B cell (primary cell): ENCODE results near the gene GDF2. TPM values are rescaled to one million over a fixed set of nuclear protein-coding genes. Genes with fewer than 3 reads are reported as not detected.

Experiments
- ATAC-seq: fragments of 200-7000 bp; cut with Tn5 transposase; one replicate; pipeline ENCODE4 v1.10.0; 2021; ENCODE audit warnings: low read depth, mild to moderate bottlenecking, moderate number of reproducible peaks, moderate library complexity
- CTCF ChIA-PET: fragments of 350-600 bp; sonication (Branson Sonifier 250); formaldehyde crosslinking; loops from one replicate; lab custom pipeline; 2021; ENCODE audit warnings: antibody characterized with exemption, inconsistent platforms; lab: Charles Lee
- POLR2A ChIA-PET: fragments of 350-600 bp; sonication (Branson Sonifier 250); formaldehyde crosslinking; loops from one replicate; lab custom pipeline; 2021; ENCODE audit warnings: antibody characterized with exemption; lab: Charles Lee
- DNase-seq: peaks from one replicate; pipeline ENCODE4 v3.0.0; 2013
- H2AFZ ChIP-seq: 2 replicates; pipeline ENCODE4 v1.6.1; 2012; ENCODE audit warnings: mild to moderate bottlenecking, low read depth, low read length; ENCODE audit not compliant: insufficient read depth, poor library complexity, severe bottlenecking
- H3K27ac ChIP-seq, 2 donors: 1 replicate in 1 of 2; 2 replicates in 1 of 2; pipeline ENCODE4 v1.5.1; 2012 to 2013; ENCODE audit warnings: low read length in 2 of 2, mild to moderate bottlenecking in 2 of 2, moderate library complexity in 1 of 2
- H3K27me3 ChIP-seq, 4 experiments: fragments of 200-600 bp in 1 of 4; sonication (generic) in 1 of 4; replicated peaks in 1 of 4; 1 replicate in 2 of 4; 2 replicates in 2 of 4; pipeline versions ENCODE4 v1.6.1 to v1.7.0; 2013 to 2016; ENCODE audit warnings: low read length in 3 of 4, mild to moderate bottlenecking in 2 of 4, mixed read lengths in 1 of 4, moderate library complexity in 1 of 4; ENCODE audit not compliant: insufficient read depth in 4 of 4, control insufficient read depth in 3 of 4; ENCODE audit errors: control extremely low read depth in 1 of 4
- H3K36me3 ChIP-seq, 2 experiments: replicated peaks in 1 of 2; 1 replicate in 1 of 2; 2 replicates in 1 of 2; pipeline versions ENCODE4 v1.6.1 to v1.7.1; 2013; ENCODE audit warnings: low read length in 1 of 2; ENCODE audit not compliant: insufficient read depth in 2 of 2, control insufficient read depth in 1 of 2; ENCODE audit errors: control extremely low read depth in 1 of 2, extremely low read depth in 1 of 2
- H3K4me1 ChIP-seq, 2 donors: fragments of 200-600 bp in 1 of 2; sonication (generic) in 1 of 2; 1 replicate in 1 of 2; 2 replicates in 1 of 2; pipeline versions ENCODE4 v1.5.1 to v1.6.1; 2013 to 2017; ENCODE audit warnings: low read length in 2 of 2; ENCODE audit not compliant: control insufficient read depth in 2 of 2, insufficient read depth in 2 of 2
- H3K4me2 ChIP-seq: replicated peaks from 2 replicates; pipeline ENCODE3; 2012; ENCODE audit warnings: mild to moderate bottlenecking, low read depth, low read length; ENCODE audit not compliant: poor library complexity, severe bottlenecking
- H3K4me3 ChIP-seq, 5 experiments: fragments of 200-600 bp in 1 of 5; sonication (generic) in 1 of 5; 1 replicate in 3 of 5; 2 replicates in 2 of 5; pipeline versions ENCODE4 v1.5.1 to v1.7.0; 2011 to 2016; ENCODE audit warnings: low read length in 4 of 5, mild to moderate bottlenecking in 4 of 5, low read depth in 2 of 5, control low read depth in 1 of 5, moderate library complexity in 1 of 5; ENCODE audit not compliant: insufficient read depth in 1 of 5; ENCODE audit errors: control extremely low read depth in 1 of 5, extremely low read depth in 1 of 5
- H3K79me2 ChIP-seq: fragments of 200-600 bp; sonication (generic); one replicate; pipeline ENCODE4 v1.6.0; 2016; ENCODE audit warnings: low read length; ENCODE audit not compliant: control insufficient read depth, insufficient read depth
- H3K9ac ChIP-seq: fragments of 200-600 bp; sonication (generic); 2 replicates; pipeline ENCODE4 v1.6.1; 2017; ENCODE audit warnings: mild to moderate bottlenecking, low read length, moderate library complexity
- H3K9me3 ChIP-seq, 3 donors: one replicate each; pipeline versions ENCODE4 v1.6.1 to v1.7.1; 2013; ENCODE audit warnings: low read length in 2 of 3; ENCODE audit not compliant: control insufficient read depth in 2 of 3, insufficient read depth in 1 of 3; ENCODE audit errors: control extremely low read depth in 1 of 3
- H4K20me1 ChIP-seq: 2 replicates; pipeline ENCODE4 v1.6.0; 2012; ENCODE audit warnings: mild to moderate bottlenecking, low read length; ENCODE audit not compliant: insufficient read depth, control insufficient read depth, poor library complexity, severe bottlenecking
- H3K27ac Mint-ChIP-seq: one replicate; pipeline ENCODE4 v1.8.0; 2021; ENCODE audit warnings: mixed read lengths
- H3K27me3 Mint-ChIP-seq: one replicate; pipeline ENCODE4 v1.8.0; 2021; ENCODE audit warnings: mixed read lengths
- H3K4me1 Mint-ChIP-seq: one replicate; pipeline ENCODE4 v1.8.0; 2021; ENCODE audit warnings: mixed read lengths
- H3K4me3 Mint-ChIP-seq: one replicate; pipeline ENCODE4 v1.8.0; 2021; ENCODE audit warnings: mixed read lengths
- H3K9me3 Mint-ChIP-seq: one replicate; pipeline ENCODE4 v1.8.0; 2022; ENCODE audit warnings: mixed read lengths; ENCODE audit not compliant: insufficient read depth
- CTCF ChIP-seq: fragments of 200-600 bp; IDR thresholded peaks from one replicate; pipeline ENCODE4 v1.8.0; 2022; ENCODE audit warnings: antibody characterized with exemption, mild to moderate bottlenecking
- EZH2 ChIP-seq: IDR thresholded peaks from 2 replicates; pipeline ENCODE4 v1.6.1; 2012; ENCODE audit warnings: borderline replicate concordance, low read depth, mild to moderate bottlenecking, moderate library complexity, low read length; ENCODE audit not compliant: insufficient read depth, poor library complexity, severe bottlenecking
- WGBS: methylation state at CpG from one replicate; pipeline ENCODE4 v1.1.5; 2013; ENCODE audit warnings: missing lambda C conversion rate; ENCODE audit not compliant: insufficient coverage; 5-methylcytosine and 5-hydroxymethylcytosine counted together
- intact Hi-C: fragments of 100-400 bp; cut with micrococcal nuclease; formaldehyde crosslinking; loops from one replicate; pipeline ENCODE4 v1.10.0; 2022
- polyA plus RNA-seq: library from polyadenylated mRNA; depleted of rRNA; stranded (reverse); fragments of >200 nt; gene quantifications from 2 replicates; pipeline ENCODE4 v1.2.3, GENCODE V29; 2012
- total RNA-seq, 2 donors: library from RNA; stranded (reverse); fragments of 120-200 nt in 1 of 2; gene quantifications; 1 replicate in 1 of 2; 2 replicates in 1 of 2; pipeline versions ENCODE4 v1.2.3 to v1.2.4, GENCODE V29; 2013 to 2022

Gene GDF2
- total and polyA plus RNA-seq, 2 donors (not counting 1 experiment from before 2014, with no cell fraction given), result not detected

- H3K79me2 ChIP-seq, result no peaks in the 10 kb centered on the region
- H3K9ac ChIP-seq, result no peak overlapping the region
- POLR2A ChIA-PET, result no interaction called here
- peaks cover 7 to 13% of the 10 kb centered on the region in 2 donors for H3K4me1 ChIP-seq
- TF ChIP-seq EZH2, result no peak
- TF ChIP-seq CTCF, result no peak
- H3K4me3 ChIP-seq, result no peak overlapping the region
- peaks cover 15% of the 10 kb centered on the region for H3K4me1 Mint-ChIP-seq
- no peaks in the 10 kb centered on the region for H3K27me3 ChIP-seq
- H3K36me3 ChIP-seq, result no peaks in the 10 kb centered on the region
- WGBS, result 74% methylated on average over 8 of the region's 9 CpGs
- ATAC-seq (no peak), DNase-seq (no peak)
- no peaks in the 10 kb centered on the region for H3K27me3 Mint-ChIP-seq
- no peak overlapping the region for H3K27ac Mint-ChIP-seq
- intact Hi-C loops, result no loop called here
- no peak overlapping the region for H3K4me2 ChIP-seq
- no peaks in the 10 kb centered on the region for H3K9me3 ChIP-seq
- H3K9me3 Mint-ChIP-seq, result no peaks in the 10 kb centered on the region
- no peak overlapping the region for H3K27ac ChIP-seq
- CTCF ChIA-PET, result no interaction called here
- no peak overlapping the region for H3K4me3 Mint-ChIP-seq
- H2AFZ ChIP-seq, result no peak overlapping the region
- H4K20me1 ChIP-seq, result no peaks in the 10 kb centered on the region
These were observed 33.2 kb upstream of the GDF2 start for GRCh38 chr10:47288916-47289495.

- H3K27me3 ChIP-seq, result no peaks in the 10 kb centered on the region
- TF ChIP-seq CTCF (no peak), EZH2 (no peak)
- intact Hi-C loops, result no loop called here
- H4K20me1 ChIP-seq, result no peaks in the 10 kb centered on the region
- H3K9me3 Mint-ChIP-seq, result no peaks in the 10 kb centered on the region
- H3K4me2 ChIP-seq, result no peak overlapping the region
- H3K9ac ChIP-seq, result no peak overlapping the region
- no peak for DNase-seq
- peaks cover 7 to 13% of the 10 kb centered on the region in 2 donors for H3K4me1 ChIP-seq
- H3K27me3 Mint-ChIP-seq, result no peaks in the 10 kb centered on the region
- ATAC-seq, result no peak
- H3K9me3 ChIP-seq, result no peaks in the 10 kb centered on the region
- ChIA-PET POLR2A (no interaction called here), CTCF (no interaction called here)
- no peak overlapping the region for H3K4me3 ChIP-seq
- no peak overlapping the region for H2AFZ ChIP-seq
- no peak overlapping the region for H3K27ac ChIP-seq
- no peaks in the 10 kb centered on the region for H3K79me2 ChIP-seq
- WGBS, result 94% methylated on average over 5 of the region's 6 CpGs
- no peak overlapping the region for H3K27ac Mint-ChIP-seq
- no peak overlapping the region for H3K4me3 Mint-ChIP-seq
- H3K36me3 ChIP-seq, result no peaks in the 10 kb centered on the region
- peaks cover 13% of the 10 kb centered on the region for H3K4me1 Mint-ChIP-seq
These were observed 32.3 kb upstream of the GDF2 start for GRCh38 chr10:47289921-47290320.
